Renal cortical epithelial cell (primary cell): ENCODE results near the gene KRTAP5-5. TPM values are rescaled to one million over a fixed set of nuclear protein-coding genes. Genes with fewer than 3 reads are reported as not detected.
"Not testable (repeated sequence)": the region's sequence is repeated elsewhere in the genome, so short reads cannot be mapped to it uniquely, and the experiment has no call there.

Experiments
- DNase-seq: peaks from one replicate; pipeline ENCODE4 v3.0.0-alpha.2; 2011; ENCODE audit warnings: low read depth
- total RNA-seq: library from RNA; depleted of rRNA; stranded (reverse); fragments of >200 nt; gene quantifications from 2 replicates; pipeline ENCODE4 v1.2.3, GENCODE V29; 2014

KRTAP5-5 gene
- total RNA-seq, 1 donor from 2014 or later: not detected

DNA sequence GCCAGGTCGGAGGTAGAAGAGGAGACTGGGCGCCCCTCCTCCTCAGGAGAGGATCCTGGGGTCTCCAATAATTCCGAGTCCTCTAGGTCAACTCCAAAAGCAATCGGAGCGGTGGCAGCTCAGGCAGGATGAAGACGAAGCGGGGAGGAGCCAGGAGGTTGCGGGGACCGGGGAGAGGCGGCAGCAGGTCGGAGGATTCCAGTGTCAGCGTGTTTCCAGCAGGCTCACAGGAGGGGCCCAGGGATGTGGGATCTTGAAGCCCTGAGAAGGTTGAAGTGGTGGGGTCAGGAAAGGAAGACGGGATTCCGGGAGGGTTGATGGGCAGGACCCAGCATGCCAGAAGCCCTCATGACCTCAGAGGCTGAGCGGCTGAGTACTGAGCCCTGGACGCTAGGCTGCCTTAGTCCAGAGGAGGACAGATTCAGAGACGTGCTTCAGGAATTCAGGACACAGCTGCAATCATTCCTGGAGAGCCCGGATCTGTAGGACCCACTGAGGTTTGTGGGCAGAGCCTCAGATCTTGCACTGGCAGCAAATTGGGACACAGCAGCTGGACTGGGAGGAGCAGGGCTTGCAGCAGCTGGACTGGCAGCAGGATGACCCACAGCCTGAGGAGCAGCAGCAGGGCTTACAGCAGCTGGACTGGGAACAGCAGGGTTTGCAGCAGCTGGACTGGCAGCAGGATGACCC is 22.3 kb upstream of the KRTAP5-5 start:
- DNase-seq: not testable (repeated sequence)

GRCh38 chr11:1607901-1608300 is 21.7 kb upstream of the KRTAP5-5 start:
- not testable (repeated sequence) for DNase-seq

GRCh38 chr11:1608363-1608762 is 21.2 kb upstream of the KRTAP5-5 start, which contains the start of gene KRTAP5-3:
TSS of gene KRTAP5-3 (minus strand) at chr11:1608463. CDS start at chr11:1608385, 78 bp downstream.
- no peak for DNase-seq

- no peak for DNase-seq
Observed at GRCh38 chr11:1618231-1618630, 11.3 kb upstream of the KRTAP5-5 start.

DNA sequence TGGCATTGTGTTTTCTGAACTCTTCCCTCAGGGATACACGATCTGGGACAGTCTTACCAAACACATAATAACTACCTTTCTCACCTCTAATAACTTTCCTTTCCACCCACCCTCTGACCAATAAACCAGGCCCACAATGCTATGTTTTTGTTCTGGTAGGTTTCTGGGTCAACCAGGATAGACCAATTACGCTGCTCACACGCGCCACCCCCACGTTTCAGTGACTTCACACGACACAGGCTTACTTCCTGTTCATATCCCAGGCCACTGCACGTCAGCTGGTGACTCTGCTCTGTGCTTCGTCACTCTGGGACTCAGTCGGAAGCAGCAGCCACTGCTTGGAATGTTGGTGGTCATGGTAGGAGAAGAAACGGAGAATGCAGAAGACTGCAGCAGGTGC is 10.1 kb upstream of the KRTAP5-5 start:
- DNase-seq: peak; percentile 25

DNA sequence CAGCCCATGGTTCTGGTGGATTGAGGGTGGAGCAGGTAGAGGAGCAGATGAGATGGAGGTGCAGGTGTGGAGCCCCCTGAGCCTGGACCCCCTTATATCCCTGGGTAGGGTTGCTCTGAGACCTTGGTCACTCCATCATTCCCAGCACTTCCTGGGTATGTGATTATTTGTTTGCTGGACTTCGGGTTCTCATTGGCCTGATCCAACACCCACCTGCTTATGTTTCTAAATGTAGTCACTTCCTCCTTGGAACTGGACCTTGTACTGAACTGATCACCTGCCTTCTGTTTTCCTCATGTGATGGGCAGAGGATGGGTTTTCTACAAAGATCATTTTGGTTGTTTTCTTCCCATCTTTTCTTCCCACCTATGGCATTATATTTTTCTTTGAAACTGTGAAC is 7.5 kb upstream of the KRTAP5-5 start, which contains the start of gene KRTAP5-4:
KRTAP5-4 (minus strand) TSS at position 53 of the 400 bp plus-strand sequence; CDS start at position 8, 45 bp downstream.
- no peak for DNase-seq

GRCh38 chr11:1623716-1624115 is 5.9 kb upstream of the KRTAP5-5 start:
- DNase-seq: no peak

DNA sequence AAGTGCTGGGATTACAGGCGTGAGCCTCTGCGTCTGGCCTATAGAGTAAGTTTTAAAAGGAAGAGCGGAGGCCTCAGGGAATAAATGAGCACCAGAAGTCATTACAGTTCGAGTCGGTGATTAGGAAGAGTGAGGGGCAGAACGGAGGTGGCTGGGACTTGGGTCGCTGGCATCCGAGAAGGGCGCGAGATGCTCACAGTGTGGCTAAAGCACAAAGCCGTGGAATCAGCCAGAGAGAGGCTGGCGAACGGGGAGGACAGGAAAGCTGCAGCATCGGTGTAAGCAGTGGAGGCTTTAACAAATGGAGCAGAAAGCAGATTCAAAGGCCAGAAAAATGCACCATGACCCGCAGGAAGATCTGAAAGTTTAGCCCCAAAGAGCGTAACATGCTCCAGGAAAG is 5.0 kb upstream of the KRTAP5-5 start:
- DNase-seq: no peak

DNA sequence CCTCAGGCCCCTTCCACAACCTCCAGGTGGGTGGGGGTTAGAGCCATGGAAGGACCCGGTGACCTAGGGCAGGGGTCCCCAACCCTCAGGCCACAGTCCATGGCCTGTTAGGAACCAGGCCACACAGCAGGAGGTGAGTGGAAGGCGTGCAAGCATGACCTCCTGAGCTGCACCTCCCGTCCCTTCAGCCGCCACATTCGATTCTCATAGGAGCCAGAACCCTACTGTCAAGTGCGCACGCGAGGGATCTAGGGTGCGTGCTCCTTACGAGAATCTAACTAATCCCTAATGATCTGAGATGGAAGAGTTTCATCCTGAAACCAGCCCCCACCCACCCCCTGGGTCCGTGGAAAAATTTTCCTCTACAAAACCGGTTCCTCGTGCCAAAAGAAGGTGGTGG is 4.0 kb upstream of the KRTAP5-5 start:
- DNase-seq: no peak

- no peak for DNase-seq
Observed at GRCh38 chr11:1628506-1629325, 859 bp upstream of the KRTAP5-5 start.

- no peak for DNase-seq
Observed at GRCh38 chr11:1630271-1630670, 696 bp downstream of the KRTAP5-5 start.

DNA sequence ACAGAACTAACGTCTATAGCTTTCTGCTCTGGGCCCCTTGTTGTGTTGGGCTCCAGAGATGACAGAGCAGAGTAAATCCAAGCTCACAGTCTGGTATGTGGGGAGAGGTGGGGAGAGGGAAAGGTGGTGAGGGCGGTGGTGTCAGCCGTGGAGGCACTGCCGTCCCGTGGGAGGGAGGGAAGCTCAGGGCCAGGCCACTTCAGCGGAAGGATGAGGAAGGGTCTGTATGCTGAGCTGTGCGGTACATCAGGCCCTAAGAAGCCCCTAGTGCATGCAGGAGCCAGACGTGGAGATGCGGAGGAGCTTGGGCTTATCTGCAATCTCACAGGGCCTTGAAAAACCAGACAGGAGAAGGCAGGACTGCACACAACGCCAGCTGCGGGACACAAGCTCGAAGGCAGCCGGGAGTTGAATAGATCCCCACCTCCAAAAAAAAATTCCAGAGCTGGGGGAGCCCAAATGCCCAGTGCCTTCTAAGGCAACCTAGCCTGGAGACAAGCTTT is 1.5 kb downstream of the KRTAP5-5 start:
- no peak for DNase-seq

DNA sequence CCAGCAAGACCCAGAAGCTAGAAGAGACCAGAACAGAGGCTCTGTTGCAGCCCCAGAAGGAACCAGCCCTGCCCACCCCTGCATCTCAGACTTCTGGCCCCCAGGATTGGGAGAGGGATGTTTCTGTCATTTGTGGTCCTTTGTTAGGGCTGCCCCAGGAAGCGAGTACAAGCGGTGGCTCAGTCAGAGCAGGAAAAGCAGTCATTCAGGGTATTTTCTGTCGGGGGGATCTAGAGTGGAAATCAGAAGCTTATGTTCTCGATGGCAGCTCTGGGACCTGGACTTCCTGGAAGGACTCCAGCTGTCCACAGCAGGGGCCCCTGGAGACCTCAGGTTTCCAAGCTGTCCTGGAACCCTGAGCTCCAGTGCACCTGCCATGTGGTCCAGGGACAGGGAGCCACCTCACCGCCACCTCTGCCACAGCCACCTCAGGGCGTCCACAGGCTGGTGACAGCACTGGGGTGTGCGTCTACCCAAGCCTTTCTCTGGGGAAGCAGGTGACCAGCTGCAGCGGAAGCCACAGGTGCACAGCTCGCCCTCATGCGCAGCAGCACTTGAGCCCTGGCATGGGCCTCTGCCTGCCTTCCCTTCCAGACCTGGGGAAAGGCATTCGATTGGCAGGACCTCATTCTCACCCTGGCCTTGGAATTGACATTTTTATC is 2.6 kb downstream of the KRTAP5-5 start:
- DNase-seq: no peak

GRCh38 chr11:1633864-1634263 is 4.3 kb downstream of the KRTAP5-5 start:
- no peak for DNase-seq

GRCh38 chr11:1636291-1636950 is 6.8 kb downstream of the KRTAP5-5 start:
- DNase-seq: no peak

DNA sequence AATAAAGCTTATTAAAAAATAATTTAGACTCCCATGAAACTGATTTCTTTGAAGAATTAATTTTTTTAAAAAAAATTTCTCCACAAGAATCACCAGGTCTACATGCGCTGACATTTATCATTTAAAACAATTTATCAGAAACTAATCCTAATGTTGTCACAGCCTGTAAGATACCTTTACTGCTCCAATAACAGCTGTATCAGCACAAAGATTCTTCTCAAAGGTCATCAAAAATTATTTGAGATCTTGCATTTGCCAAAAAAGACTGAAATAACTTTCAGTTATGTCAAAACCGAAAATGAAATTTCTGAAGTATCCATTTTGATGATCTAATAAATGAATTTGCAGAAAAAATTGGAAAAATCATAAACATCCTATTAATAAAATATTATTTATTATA is 8.1 kb downstream of the KRTAP5-5 start:
- no peak for DNase-seq

GRCh38 chr11:1638344-1638743 is 8.8 kb downstream of the KRTAP5-5 start:
- DNase-seq: no peak

DNA sequence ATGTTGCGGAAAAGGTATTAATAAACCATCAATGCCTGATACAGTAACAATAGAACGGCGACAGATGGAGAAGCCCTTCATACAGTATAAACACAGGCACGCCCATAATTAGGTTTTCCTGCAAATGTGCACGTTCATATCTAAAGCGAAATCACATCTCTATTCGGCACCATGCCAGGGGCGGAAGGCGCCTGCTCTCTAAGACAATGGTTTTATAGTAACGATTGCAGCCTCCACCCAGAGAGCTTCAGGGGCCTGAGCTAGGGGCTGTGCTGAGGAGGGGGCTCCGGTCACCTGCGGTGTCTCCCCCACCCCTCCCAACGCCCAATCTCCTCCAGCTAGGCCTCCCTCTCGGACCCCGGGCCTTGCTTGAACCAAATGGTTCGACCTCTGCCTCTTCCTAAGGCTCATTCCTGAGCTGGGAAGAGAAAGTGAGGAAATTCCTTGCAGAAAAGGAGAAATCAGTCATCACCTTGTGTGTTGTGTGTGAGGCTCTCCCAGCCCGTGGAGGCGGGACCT is 9.6 kb downstream of the KRTAP5-5 start:
- DNase-seq: no peak

DNA sequence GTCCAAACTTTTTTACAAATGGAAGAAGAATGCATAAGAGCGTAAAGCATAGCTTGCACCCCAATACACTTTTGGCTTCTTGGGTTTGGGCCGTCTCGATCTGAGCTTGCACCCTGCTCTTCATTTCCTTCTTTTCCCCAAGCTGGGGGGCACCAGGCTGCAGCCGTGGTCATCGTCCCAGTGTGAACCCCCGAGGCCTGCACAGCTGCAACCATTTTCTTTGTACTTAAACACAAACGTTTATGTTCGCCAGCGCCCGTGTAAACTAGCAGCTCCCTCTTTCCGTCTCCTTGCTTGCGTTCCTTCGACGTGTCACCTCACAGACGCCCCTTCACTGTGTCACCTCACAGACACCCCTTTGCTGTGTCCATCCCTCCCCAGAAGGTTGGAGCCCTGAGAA is 10.1 kb downstream of the KRTAP5-5 start:
- no peak for DNase-seq

DNA sequence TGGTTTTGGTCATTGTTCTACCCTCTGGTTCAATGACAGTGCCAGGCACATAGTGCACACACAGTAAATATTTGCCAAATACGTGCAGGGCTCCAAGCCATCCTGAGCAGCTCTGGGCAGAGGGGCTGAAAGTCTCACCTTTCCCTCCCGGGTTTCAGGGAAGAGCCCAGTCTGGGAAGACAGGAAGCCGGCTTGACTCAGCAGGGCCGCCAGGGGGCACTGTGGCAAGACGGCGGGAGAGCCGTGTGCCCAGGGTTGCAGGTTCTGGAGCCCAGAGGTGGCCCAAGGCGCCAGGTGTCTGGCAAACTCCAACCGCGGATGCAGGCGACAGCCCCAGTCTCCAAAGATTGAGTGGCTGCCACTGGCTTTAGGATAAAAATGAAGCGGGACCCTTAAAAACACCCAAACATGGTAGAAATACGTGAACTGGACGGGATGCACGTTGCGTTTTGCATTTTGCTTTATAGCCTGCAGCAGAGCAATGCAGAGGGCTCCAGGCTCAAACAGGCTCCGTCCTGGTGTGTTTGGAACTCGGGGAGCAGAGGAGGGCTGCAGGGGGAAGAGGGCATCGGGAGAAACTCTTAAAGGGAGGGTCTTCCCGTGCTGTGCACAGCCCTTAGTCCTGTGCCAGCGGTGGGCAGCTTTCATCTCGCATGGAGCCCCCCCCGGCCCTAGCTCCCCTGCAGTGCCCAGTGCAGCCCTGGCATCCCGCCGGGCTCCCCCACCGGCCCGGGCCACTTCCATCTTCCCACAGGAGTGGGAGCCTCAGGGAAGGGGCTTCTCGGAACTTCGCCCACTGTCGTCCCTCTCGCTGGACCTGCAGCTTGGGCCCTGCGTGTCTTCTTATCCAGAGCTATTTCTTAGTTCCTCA is 10.7 kb downstream of the KRTAP5-5 start:
- DNase-seq: no peak

- no peak for DNase-seq
Observed at GRCh38 chr11:1641096-1641495, 11.5 kb downstream of the KRTAP5-5 start.
